Esophagus muscularis mucosa (tissue), 4 donors: ENCODE data around the gene HSDL2. TPM values are rescaled to one million over a fixed set of nuclear protein-coding genes. Genes with fewer than 3 reads are reported as not detected.

Experiments
- DNase-seq: peaks from one replicate; pipeline ENCODE4 v3.0.0-alpha.2; 2017; ENCODE audit errors: extremely low spot score
- H3K27ac ChIP-seq, 4 donors: fragments of 200-600 bp; sonication (generic); replicated peaks in 1 of 4; 1 replicate in 3 of 4; 2 replicates in 1 of 4; pipeline ENCODE4 v1.5.1; 2016 to 2019; ENCODE audit warnings: mild to moderate bottlenecking in 1 of 4
- H3K27me3 ChIP-seq, 4 donors: fragments of 200-600 bp; sonication (generic); one replicate each; pipeline versions ENCODE4 v1.5.1 to v1.6.0; 2016 to 2019
- H3K36me3 ChIP-seq, 4 donors: fragments of 200-600 bp; sonication (generic); one replicate each; pipeline ENCODE4 v1.5.1; 2016 to 2019
- H3K4me1 ChIP-seq, 4 donors: fragments of 200-600 bp; sonication (generic); one replicate each; pipeline ENCODE4 v1.5.1; 2016 to 2019
- H3K4me3 ChIP-seq, 4 donors: fragments of 200-600 bp; sonication (generic); 1 replicate in 2 of 4; 2 replicates in 2 of 4; pipeline ENCODE4 v1.5.1; 2016 to 2019; ENCODE audit warnings: mild to moderate bottlenecking in 4 of 4, moderate library complexity in 1 of 4
- H3K9me3 ChIP-seq, 4 donors: fragments of 200-600 bp; sonication (generic); 1 replicate in 3 of 4; 2 replicates in 1 of 4; pipeline ENCODE4 v1.5.1; 2016 to 2019
- CTCF ChIP-seq, 3 experiments: fragments of 200-600 bp in 2 of 3; fragments of 450-650 bp in 1 of 3; sonication (generic) in 2 of 3; IDR thresholded peaks; one replicate each; pipeline ENCODE4 v1.5.1; 2017 to 2019; ENCODE audit warnings: antibody characterized with exemption in 3 of 3, mild to moderate bottlenecking in 2 of 3, moderate library complexity in 1 of 3
- EP300 ChIP-seq: sonication (generic); formaldehyde crosslinking; IDR thresholded peaks from one replicate; pipeline ENCODE4 v1.6.1; 2017; ENCODE audit warnings: antibody characterized with exemption
- POLR2A ChIP-seq: fragments of 450-650 bp; IDR thresholded peaks from one replicate; pipeline ENCODE4 v1.6.1; 2017; ENCODE audit warnings: antibody characterized with exemption, moderate library complexity, mild to moderate bottlenecking, low read depth
- POLR2AphosphoS5 ChIP-seq, 2 donors: sonication (generic); formaldehyde crosslinking; IDR thresholded peaks; one replicate each; pipeline ENCODE4 v1.6.1; 2017; ENCODE audit warnings: antibody characterized with exemption in 2 of 2
- WGBS: methylation state at CpG from one replicate; pipeline ENCODE4 v1.1.5; 2018; 5-methylcytosine and 5-hydroxymethylcytosine counted together
- intact Hi-C: fragments of 100-400 bp; cut with DNase I; formaldehyde crosslinking; loops from one replicate; pipeline ENCODE4 v1.15.1; 2023
- total RNA-seq, 4 donors: library from RNA; depleted of rRNA; stranded (reverse); fragments of >200 nt; gene quantifications; one replicate each; pipeline versions ENCODE4 v1.1.0 to v1.2.1, GENCODE V29; 2016

Gene HSDL2
- total RNA-seq, 4 donors from 2014 or later = 34.3 to 73.1 (median 50.0) TPM

GRCh38 chr9:112404508-112404932 is 24.6 kb downstream of the HSDL2 start:
- peaks cover 0 to 12% (median 5%) of the 10 kb centered on the region in 4 donors for H3K4me1 ChIP-seq
- no peak for TF ChIP-seq POLR2A
- TF ChIP-seq EP300 = no peak
- no peak for TF ChIP-seq CTCF (IDR thresholded peaks at IDR 0.05)
- no peak for TF ChIP-seq POLR2AphosphoS5 (IDR thresholded peaks at IDR 0.05)
- H3K4me3 ChIP-seq = no peak overlapping the region
- H3K27me3 ChIP-seq = no peaks in the 10 kb centered on the region
- H3K9me3 ChIP-seq = no peaks in the 10 kb centered on the region
- 69% methylated on average over 3 of the region's 3 CpGs for WGBS
- peaks cover 0 to 43% (median 31%) of the 10 kb centered on the region in 4 donors for H3K36me3 ChIP-seq
- intact Hi-C loops = no loop called here
- H3K27ac ChIP-seq = no peak overlapping the region
- no peak for DNase-seq

GRCh38 chr9:112408275-112408674 is 28.4 kb downstream of the HSDL2 start:
- H3K36me3 ChIP-seq = peaks cover 0 to 78% (median 41%) of the 10 kb centered on the region in 4 donors
- no peaks in the 10 kb centered on the region for H3K27me3 ChIP-seq
- no peak overlapping the region for H3K27ac ChIP-seq
- no peak overlapping the region for H3K4me3 ChIP-seq
- intact Hi-C loops = no loop called here
- H3K9me3 ChIP-seq = no peaks in the 10 kb centered on the region
- peaks cover 4 to 18% (median 10%) of the 10 kb centered on the region in 4 donors for H3K4me1 ChIP-seq
- 95% methylated on average over 3 of the region's 3 CpGs for WGBS
- no peak for DNase-seq
- TF ChIP-seq EP300 (no peak), CTCF (IDR thresholded peaks at IDR 0.05) (no peak), POLR2A (no peak), POLR2AphosphoS5 (IDR thresholded peaks at IDR 0.05) (no peak)

- 89% methylated on average over 4 of the region's 4 CpGs for WGBS
Observed at GRCh38 chr9:112408819-112409218, 28.9 kb downstream of the HSDL2 start.

GRCh38 chr9:112409758-112410157 is 29.9 kb downstream of the HSDL2 start:
- intact Hi-C loops = no loop called here
- H3K36me3 ChIP-seq = peaks cover 0 to 93% (median 42%) of the 10 kb centered on the region in 4 donors
- no peak for DNase-seq

More at GRCh38 chr9:112408819-112409218, 28.9 kb downstream of the HSDL2 start:
- intact Hi-C loops = no loop called here
- Histone ChIP-seq H3K27ac (no peak overlapping the region), H3K9me3 (no peaks in the 10 kb centered on the region), H3K4me3 (no peak overlapping the region), H3K4me1 (peaks cover 4 to 18% (median 8%) of the 10 kb centered on the region in 4 donors), H3K27me3 (no peaks in the 10 kb centered on the region), H3K36me3 (peaks cover 0 to 84% (median 42%) of the 10 kb centered on the region in 4 donors)
- DNase-seq = no peak
- TF ChIP-seq EP300 = no peak
- TF ChIP-seq POLR2AphosphoS5 (IDR thresholded peaks at IDR 0.05) = no peak
- no peak for TF ChIP-seq CTCF (IDR thresholded peaks at IDR 0.05)
- TF ChIP-seq POLR2A = no peak

More at GRCh38 chr9:112409758-112410157, 29.9 kb downstream of the HSDL2 start:
- H3K4me3 ChIP-seq = no peak overlapping the region
- TF ChIP-seq EP300 (no peak), POLR2AphosphoS5 (IDR thresholded peaks at IDR 0.05) (no peak), POLR2A (no peak), CTCF (IDR thresholded peaks at IDR 0.05) (no peak)
- H3K27ac ChIP-seq = no peak overlapping the region
- H3K27me3 ChIP-seq = no peaks in the 10 kb centered on the region
- 89% methylated on average over 4 of the region's 4 CpGs for WGBS
- H3K9me3 ChIP-seq = no peaks in the 10 kb centered on the region
- H3K4me1 ChIP-seq = peaks cover 0 to 18% (median 3%) of the 10 kb centered on the region in 4 donors
